ENCODE data around the gene SEPTIN12.

Gene SEPTIN12

DNA sequence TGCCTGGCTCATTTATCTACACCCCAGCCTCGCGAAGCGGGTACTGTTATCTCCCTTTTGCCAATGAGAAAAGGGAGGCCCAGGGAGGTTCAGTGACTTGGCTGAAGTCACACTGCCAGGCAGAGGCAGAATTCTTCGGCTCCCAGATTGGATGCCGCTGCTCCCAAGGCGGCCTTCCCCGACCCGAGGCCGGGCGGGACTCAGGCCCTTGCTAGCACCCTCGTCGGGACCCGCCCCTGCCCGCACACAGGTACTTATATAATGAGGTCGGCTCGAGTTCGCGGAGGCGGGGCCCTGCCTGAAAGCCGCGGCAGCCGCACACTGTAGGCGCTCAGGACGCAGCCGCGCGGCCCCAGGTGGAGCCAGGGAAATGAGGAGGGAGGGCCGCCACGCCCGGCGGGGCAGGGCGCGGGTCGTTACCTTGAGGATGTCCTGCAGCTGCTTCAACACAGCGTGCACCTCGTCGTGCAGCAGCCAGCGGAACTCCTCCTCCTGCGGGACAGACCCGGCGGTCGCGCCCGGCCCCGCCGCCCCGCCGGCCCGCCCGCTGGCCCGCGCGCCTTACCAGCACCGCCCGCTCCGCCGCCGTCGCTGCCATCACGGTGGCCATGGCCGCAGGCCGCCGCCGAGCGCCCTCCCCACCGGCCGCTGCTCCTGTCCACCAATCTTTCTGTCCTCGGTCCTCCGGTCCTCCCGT, 14.0 kb upstream of the SEPTIN12 start, which contains the start of gene ROGDI:
Gene ROGDI, minus strand, starts transcription at position 672 of the 697 bp plus-strand sequence. Its CDS starts 62 bp downstream, at position 610.
- Histone ChIP-seq H3K4me3 (ENCODE audit: low read depth, low read length) (peak within 1 kb of the TSS; percentile 63), H3K9me3 (ENCODE audit: severe bottlenecking) (no peaks in the 10 kb centered on the region), H3K36me3 (peaks cover 72% of the 10 kb centered on the region), H3K27me3 (ENCODE audit: insufficient read depth, low read depth, severe bottlenecking) (no peaks in the 10 kb centered on the region), H3K27ac (peak within 1 kb of the TSS; percentile 95)
- TF ChIP-seq, protein P1, sequence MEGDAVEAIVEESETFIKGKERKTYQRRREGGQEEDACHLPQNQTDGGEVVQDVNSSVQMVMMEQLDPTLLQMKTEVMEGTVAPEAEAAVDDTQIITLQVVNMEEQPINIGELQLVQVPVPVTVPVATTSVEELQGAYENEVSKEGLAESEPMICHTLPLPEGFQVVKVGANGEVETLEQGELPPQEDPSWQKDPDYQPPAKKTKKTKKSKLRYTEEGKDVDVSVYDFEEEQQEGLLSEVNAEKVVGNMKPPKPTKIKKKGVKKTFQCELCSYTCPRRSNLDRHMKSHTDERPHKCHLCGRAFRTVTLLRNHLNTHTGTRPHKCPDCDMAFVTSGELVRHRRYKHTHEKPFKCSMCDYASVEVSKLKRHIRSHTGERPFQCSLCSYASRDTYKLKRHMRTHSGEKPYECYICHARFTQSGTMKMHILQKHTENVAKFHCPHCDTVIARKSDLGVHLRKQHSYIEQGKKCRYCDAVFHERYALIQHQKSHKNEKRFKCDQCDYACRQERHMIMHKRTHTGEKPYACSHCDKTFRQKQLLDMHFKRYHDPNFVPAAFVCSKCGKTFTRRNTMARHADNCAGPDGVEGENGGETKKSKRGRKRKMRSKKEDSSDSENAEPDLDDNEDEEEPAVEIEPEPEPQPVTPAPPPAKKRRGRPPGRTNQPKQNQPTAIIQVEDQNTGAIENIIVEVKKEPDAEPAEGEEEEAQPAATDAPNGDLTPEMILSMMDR (IDR thresholded peaks at IDR 0.05; ENCODE audit: low read depth, low read length), result no peak
- DNase-seq, result peak; percentile 95

GRCh38 chr16:4801051-4801961, 13.2 kb upstream of the SEPTIN12 start:
- H3K9me3 ChIP-seq (ENCODE audit: severe bottlenecking), result no peaks in the 10 kb centered on the region
- TF ChIP-seq, protein P1 (IDR thresholded peaks at IDR 0.05; ENCODE audit: low read depth, low read length), result no peak
- peaks cover 71% of the 10 kb centered on the region for H3K36me3 ChIP-seq
- no peaks in the 10 kb centered on the region for H3K27me3 ChIP-seq (ENCODE audit: insufficient read depth, low read depth, severe bottlenecking)
- DNase-seq, result no peak
- peak overlapping the region; percentile 63 for H3K4me3 ChIP-seq (ENCODE audit: low read depth, low read length)
- H3K27ac ChIP-seq, result peak overlapping the region; percentile 95

GRCh38 chr16:4800290-4801041, 12.3 kb upstream of the SEPTIN12 start:
- H3K9me3 ChIP-seq (ENCODE audit: severe bottlenecking), result no peaks in the 10 kb centered on the region
- peak; percentile 94 for DNase-seq
- H3K27me3 ChIP-seq (ENCODE audit: insufficient read depth, low read depth, severe bottlenecking), result no peaks in the 10 kb centered on the region
- H3K27ac ChIP-seq, result peak overlapping the region; percentile 95
- TF ChIP-seq, protein P1 (IDR thresholded peaks at IDR 0.05; ENCODE audit: low read depth, low read length), result no peak
- peaks cover 72% of the 10 kb centered on the region for H3K36me3 ChIP-seq
- H3K4me3 ChIP-seq (ENCODE audit: low read depth, low read length), result peak overlapping the region; percentile 63

GRCh38 chr16:4799171-4799855, 11.2 kb upstream of the SEPTIN12 start:
- DNase-seq, result no peak
- no peak overlapping the region for H3K4me3 ChIP-seq (ENCODE audit: low read depth, low read length)
- peaks cover 69% of the 10 kb centered on the region for H3K36me3 ChIP-seq

More at GRCh38 chr16:4799171-4799855, 11.2 kb upstream of the SEPTIN12 start:
- Histone ChIP-seq H3K9me3 (ENCODE audit: severe bottlenecking) (no peaks in the 10 kb centered on the region), H3K27ac (peak overlapping the region; percentile 95), H3K27me3 (ENCODE audit: insufficient read depth, low read depth, severe bottlenecking) (no peaks in the 10 kb centered on the region)
- TF ChIP-seq, protein P1 (IDR thresholded peaks at IDR 0.05; ENCODE audit: low read depth, low read length), result no peak

Data from WERI-Rb-1 (cell line).